Renal cortex interstitium (tissue), 11 donors: ENCODE measurements around the gene VEGFA. TPM values are rescaled to one million over a fixed set of nuclear protein-coding genes. Genes with fewer than 3 reads are reported as not detected.

Experiments
- DNase-seq, 11 donors: peaks; one replicate each; pipeline ENCODE4 v3.0.0-alpha.2; 2013; ENCODE audit warnings: low read depth in 9 of 11, low spot score in 4 of 11; ENCODE audit errors: extremely low read depth in 1 of 11
- polyA plus RNA-seq, 3 donors: library from polyadenylated mRNA; unstranded; fragments of 120-200 nt; gene quantifications; one replicate each; pipeline ENCODE4 v1.2.1, GENCODE V29; 2013; ENCODE audit not compliant: insufficient read length in 3 of 3

VEGFA gene
- polyA plus RNA-seq, 3 donors = 293 to 424 (median 310) TPM

GRCh38 chr6:43823390-43823789 lies 53.4 kb downstream of the VEGFA start:
- DNase-seq = no peak

DNA sequence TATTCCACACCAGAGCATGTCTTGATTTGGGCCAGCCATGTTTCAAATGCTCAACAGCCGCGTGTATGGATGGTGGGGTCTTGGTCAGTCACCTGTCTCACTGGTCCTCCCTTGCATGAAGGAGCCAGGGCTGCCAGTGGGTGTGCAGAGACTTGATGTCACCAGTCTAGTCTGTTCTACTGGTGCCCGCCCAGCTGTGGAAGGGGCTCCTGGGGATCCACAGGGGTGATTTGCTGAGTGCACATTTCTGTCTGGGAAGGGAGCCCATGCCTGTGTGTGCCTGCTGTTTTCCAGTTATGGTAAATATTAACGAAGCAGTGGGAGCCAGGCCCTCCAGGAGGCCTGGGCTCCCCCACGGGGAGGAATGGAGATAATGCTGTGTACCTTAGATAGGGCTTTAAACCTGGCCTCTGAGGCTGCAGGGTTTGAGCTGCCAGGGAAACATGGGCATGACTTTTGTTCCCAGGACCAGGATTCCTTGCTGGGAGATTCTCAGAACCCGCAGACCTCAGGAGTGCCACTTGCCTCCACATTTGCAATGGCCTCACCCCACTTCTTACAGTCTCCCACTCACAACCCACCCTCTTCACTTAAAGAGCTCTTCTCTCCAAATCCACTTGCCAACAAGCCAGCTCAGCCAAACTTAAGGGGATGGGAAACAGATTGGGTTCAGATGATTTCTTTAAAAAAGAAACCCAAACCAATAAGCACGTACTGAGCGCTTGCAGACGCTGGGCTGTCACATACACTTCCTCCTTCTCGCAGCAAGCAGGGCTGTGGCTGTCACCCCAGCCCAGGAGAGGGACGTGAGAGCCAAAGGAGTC lies 54.1 kb downstream of the VEGFA start:
- peak in 1 of 11 donors; percentile 54 for DNase-seq

- no peak for DNase-seq
These were observed 54.7 kb downstream of the VEGFA start for GRCh38 chr6:43824703-43825064.

GRCh38 chr6:43825187-43826115 lies 55.4 kb downstream of the VEGFA start:
- DNase-seq = no peak

- DNase-seq = no peak
These were observed 56.7 kb downstream of the VEGFA start for GRCh38 chr6:43826730-43827129.

- no peak for DNase-seq
These were observed 57.9 kb downstream of the VEGFA start for GRCh38 chr6:43827898-43828297.

DNA sequence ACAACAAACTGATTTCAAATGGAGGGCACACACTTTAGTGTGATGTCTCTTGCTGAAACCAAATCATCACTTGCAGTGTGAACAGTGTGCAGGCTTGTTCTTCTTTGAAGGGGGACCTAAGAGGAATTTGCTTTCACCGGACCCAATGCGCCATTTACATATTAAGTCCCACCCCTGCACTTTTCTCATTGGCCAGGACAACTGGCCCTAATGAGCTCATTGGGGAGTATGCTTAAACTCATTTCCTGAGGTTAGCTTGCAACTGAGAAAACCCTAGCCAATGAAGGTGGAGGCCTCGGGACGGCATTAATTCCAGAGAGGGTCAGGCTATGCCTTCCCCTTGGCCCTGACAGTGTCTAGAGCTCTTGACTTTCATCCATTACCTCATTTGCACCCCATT lies 58.7 kb downstream of the VEGFA start:
- DNase-seq = no peak

DNA sequence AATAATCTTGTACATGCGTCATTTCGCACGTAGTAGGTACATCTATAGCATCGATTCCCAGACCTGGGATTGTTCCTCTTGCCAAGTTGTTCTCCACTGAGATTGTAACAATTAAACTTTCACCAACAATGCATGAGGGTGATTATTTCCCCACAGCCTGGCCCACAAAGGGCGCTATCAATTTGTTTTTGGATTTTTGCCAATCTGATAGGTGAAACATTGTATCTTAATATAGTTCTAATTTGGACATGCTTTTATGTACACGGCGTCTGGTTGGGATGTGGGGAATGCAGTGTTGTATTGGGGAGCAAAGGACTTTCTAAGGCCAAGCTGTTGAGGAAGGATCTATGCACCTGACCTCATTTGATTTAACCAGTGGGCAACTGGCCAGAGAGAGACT lies 59.5 kb downstream of the VEGFA start:
- DNase-seq = no peak

DNA sequence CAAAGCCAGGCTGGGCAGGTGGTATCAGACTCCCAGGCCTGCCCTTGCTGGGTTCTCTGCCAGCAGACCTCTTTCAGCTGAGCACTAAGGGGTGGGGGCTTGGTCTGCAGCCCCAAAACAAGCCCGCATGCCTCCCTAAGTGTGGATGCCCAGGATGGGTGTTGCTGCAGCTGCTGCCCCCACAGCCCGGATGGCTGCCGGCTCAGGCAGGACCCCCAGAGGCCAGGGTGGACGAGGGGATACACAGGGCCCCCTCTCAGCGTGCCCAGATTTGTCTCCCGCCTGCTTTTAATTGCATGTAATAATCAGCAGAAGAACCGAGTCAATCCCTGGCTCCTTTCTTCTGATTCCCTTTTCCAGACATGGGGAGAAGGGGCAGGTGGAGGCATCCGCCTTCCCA lies 60.8 kb downstream of the VEGFA start:
- DNase-seq = no peak

- DNase-seq = no peak
These were observed 61.2 kb downstream of the VEGFA start for GRCh38 chr6:43831191-43831590.

DNA sequence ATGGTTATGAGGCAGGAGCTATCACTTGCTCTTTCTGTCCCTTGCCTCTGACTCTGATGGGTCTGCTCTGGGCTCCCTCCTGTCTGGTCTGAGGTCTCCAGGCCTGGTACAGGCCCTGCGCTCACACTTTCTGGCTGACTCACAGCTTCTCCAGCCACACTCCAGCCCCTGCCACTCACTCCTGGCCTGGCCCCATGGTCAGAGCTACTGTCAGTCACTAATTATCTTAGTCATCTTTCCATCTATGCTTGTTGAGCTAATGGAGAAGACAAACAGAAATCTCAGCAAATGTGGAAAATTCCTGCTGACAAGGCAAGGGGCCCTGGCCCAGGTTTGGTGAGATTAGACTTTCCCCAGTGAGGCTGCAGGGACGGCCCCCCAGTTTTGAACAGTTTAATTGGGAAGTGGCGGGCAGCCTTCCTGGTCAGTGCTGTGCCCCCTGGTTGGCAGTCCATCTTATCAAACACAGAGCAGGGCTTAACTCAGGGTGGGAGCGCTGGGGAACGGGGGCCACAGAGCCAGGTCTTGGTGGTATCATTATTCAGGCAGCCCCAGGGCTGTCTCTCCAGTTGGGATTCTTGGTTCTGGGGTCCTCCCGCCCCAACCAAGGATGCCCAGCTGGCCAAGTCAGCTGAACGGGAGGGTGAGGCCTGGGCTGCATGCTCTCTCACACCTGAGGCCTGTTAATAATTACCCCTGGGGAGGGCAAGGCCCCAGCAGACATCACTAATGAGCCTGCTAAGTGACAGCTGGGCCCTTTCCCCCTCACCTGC lies 63.4 kb downstream of the VEGFA start:
- peak in 1 of 11 donors; percentile 53 for DNase-seq

GRCh38 chr6:43833996-43834390 lies 64.0 kb downstream of the VEGFA start:
- DNase-seq = no peak

GRCh38 chr6:43834528-43835155 lies 64.6 kb downstream of the VEGFA start:
- DNase-seq = no peak

DNA sequence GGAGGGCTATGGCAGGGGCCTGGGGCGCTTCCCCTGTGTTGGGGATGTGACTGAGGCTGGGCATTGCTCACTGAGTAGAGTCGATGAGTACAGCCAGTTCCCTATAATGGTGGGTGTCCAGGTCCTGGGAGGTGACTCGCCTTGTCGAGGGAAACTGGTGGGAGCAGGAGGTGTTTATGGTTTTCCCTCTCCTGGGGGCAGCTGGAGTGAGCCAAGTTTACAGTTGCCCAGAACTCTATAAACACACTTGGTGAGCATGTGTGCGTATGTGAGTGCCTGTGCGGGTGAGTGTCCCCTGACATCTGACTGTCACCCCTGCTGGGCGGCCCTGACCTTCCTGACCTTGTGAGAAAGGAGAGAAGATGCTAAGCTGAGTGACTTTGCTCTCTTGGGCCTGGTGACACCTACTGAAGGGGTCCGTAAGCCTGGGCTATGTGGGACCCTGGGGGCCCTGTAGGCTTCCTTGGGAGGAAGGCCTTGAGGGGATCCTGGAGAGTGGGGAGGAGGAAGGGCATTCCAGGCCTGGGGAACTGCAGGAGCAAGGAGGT lies 65.9 kb downstream of the VEGFA start:
- no peak for DNase-seq

Other genes with a start within 250 kb of the VEGFA start
- gene XPO5, start 194.2 kb upstream of the VEGFA start, polyA plus RNA-seq = 10 to 100 TPM; 47.9 to 55.7 (median 50.7) TPM
- gene POLH, start 194.0 kb upstream of the VEGFA start, polyA plus RNA-seq = 10 to 100 TPM; 20.8 to 25.5 (median 25.3) TPM
- gene GTPBP2, start 140.9 kb upstream of the VEGFA start, polyA plus RNA-seq = 10 to 100 TPM; 50.0 to 62.0 (median 51.9) TPM
- gene MAD2L1BP, start 134.4 kb upstream of the VEGFA start, polyA plus RNA-seq = 10 to 100 TPM; 25.4 to 27.9 (median 25.5) TPM
- gene RSPH9, start 125.2 kb upstream of the VEGFA start, polyA plus RNA-seq = 1 to 10 TPM; 1.1 to 1.7 (median 1.7) TPM
- gene MRPS18A, start 82.4 kb upstream of the VEGFA start, polyA plus RNA-seq = 10 to 100 TPM; 43.4 to 49.2 (median 48.0) TPM